Liver (tissue), 9 donors: Measurements from ENCODE around the gene DLX4. TPM values are rescaled to one million over a fixed set of nuclear protein-coding genes. Genes with fewer than 3 reads are reported as not detected.

ENCODE experiments used
- DNase-seq: peaks from one replicate; pipeline ENCODE4 v3.0.0-alpha.2; 2017; ENCODE audit warnings: low spot score
- H3K27ac ChIP-seq, 2 donors: one replicate each; pipeline ENCODE4 v1.7.0; 2013; ENCODE audit warnings: inconsistent platforms in 2 of 2, low read length in 2 of 2, control low read depth in 1 of 2, low read depth in 1 of 2, mild to moderate bottlenecking in 1 of 2
- H3K27me3 ChIP-seq, 4 donors: one replicate each; pipeline versions ENCODE4 v1.6.1 to v1.7.0; 2013; ENCODE audit warnings: low read length in 3 of 4, inconsistent platforms in 1 of 4, mild to moderate bottlenecking in 1 of 4, moderate library complexity in 1 of 4; ENCODE audit not compliant: control insufficient read depth in 4 of 4, insufficient read depth in 4 of 4
- H3K36me3 ChIP-seq, 4 donors: one replicate each; pipeline versions ENCODE4 v1.6.1 to v1.7.0; 2013; ENCODE audit warnings: low read length in 3 of 4, mild to moderate bottlenecking in 3 of 4, low read depth in 1 of 4, moderate library complexity in 1 of 4; ENCODE audit not compliant: control insufficient read depth in 4 of 4, insufficient read depth in 3 of 4
- H3K4me1 ChIP-seq, 4 donors: one replicate each; pipeline versions ENCODE4 v1.6.1 to v1.7.0; 2013; ENCODE audit warnings: low read length in 3 of 4, mild to moderate bottlenecking in 3 of 4, moderate library complexity in 1 of 4; ENCODE audit not compliant: control insufficient read depth in 4 of 4, insufficient read depth in 4 of 4
- H3K4me3 ChIP-seq, 3 donors: one replicate each; pipeline versions ENCODE4 v1.6.1 to v1.7.0; 2013; ENCODE audit warnings: low read length in 3 of 3, control low read depth in 1 of 3, low read depth in 1 of 3, mild to moderate bottlenecking in 1 of 3
- H3K9ac ChIP-seq, 2 donors: one replicate each; pipeline ENCODE4 v1.7.0; 2013; ENCODE audit warnings: low read length in 2 of 2, mild to moderate bottlenecking in 2 of 2, moderate library complexity in 2 of 2, control low read depth in 1 of 2, low read depth in 1 of 2
- H3K9me3 ChIP-seq, 4 donors: one replicate each; pipeline versions ENCODE4 v1.6.1 to v1.7.0; 2013; ENCODE audit warnings: low read length in 3 of 4; ENCODE audit not compliant: control insufficient read depth in 4 of 4
- FOXA2 ChIP-seq: IDR thresholded peaks from 2 replicates; pipeline ENCODE4 v1.6.1; 2016; ENCODE audit warnings: antibody characterized with exemption
- GABPA ChIP-seq, 2 donors: IDR thresholded peaks in 1 of 2; conservative IDR thresholded peaks in 1 of 2; 2 replicates each; pipeline ENCODE4 v1.6.1; 2016; ENCODE audit warnings: antibody characterized with exemption in 2 of 2, mild to moderate bottlenecking in 1 of 2, moderate library complexity in 1 of 2
- HNF4A ChIP-seq, 2 donors: conservative IDR thresholded peaks; 2 replicates each; pipeline ENCODE4 v1.6.1; 2016; ENCODE audit warnings: antibody characterized with exemption in 2 of 2, mild to moderate bottlenecking in 2 of 2
- HNF4G ChIP-seq: IDR thresholded peaks from 2 replicates; pipeline ENCODE4 v1.6.1; 2016; ENCODE audit warnings: antibody characterized with exemption
- JUND ChIP-seq, 2 donors: IDR thresholded peaks; 2 replicates each; pipeline ENCODE4 v1.6.1; 2016; ENCODE audit warnings: antibody characterized with exemption in 2 of 2
- MAX ChIP-seq: IDR thresholded peaks from 2 replicates; pipeline ENCODE4 v1.6.1; 2016; ENCODE audit warnings: antibody characterized with exemption
- NR2F2 ChIP-seq: IDR thresholded peaks from 2 replicates; pipeline ENCODE4 v1.6.1; 2016; ENCODE audit warnings: antibody characterized with exemption
- RAD21 ChIP-seq, 2 donors: IDR thresholded peaks; 2 replicates each; pipeline ENCODE4 v1.6.1; 2016; ENCODE audit warnings: antibody characterized with exemption in 2 of 2, mild to moderate bottlenecking in 2 of 2
- RXRA ChIP-seq, 2 donors: IDR thresholded peaks; 2 replicates each; pipeline ENCODE4 v1.6.1; 2017 to 2018; ENCODE audit warnings: antibody characterized with exemption in 2 of 2, mild to moderate bottlenecking in 1 of 2
- SP1 ChIP-seq: IDR thresholded peaks from 2 replicates; pipeline ENCODE4 v1.6.1; 2018; ENCODE audit warnings: antibody characterized with exemption, mild to moderate bottlenecking
- TAF1 ChIP-seq: conservative IDR thresholded peaks from 2 replicates; pipeline ENCODE4 v1.6.1; 2016; ENCODE audit warnings: antibody characterized with exemption, mild to moderate bottlenecking
- YY1 ChIP-seq: IDR thresholded peaks from 2 replicates; pipeline ENCODE4 v1.6.1; 2016; ENCODE audit warnings: antibody characterized with exemption, mild to moderate bottlenecking
- WGBS: extraction: QIAGEN DNeasy Blood & Tissue Kit; methylation state at CpG from one replicate; pipeline ENCODE4 v1.1.7; 2013; 5-methylcytosine and 5-hydroxymethylcytosine counted together
- polyA plus RNA-seq, 2 donors: library from polyadenylated mRNA; stranded (reverse) in 1 of 2; unstranded in 1 of 2; fragments of 200-250 nt in 1 of 2; fragments of >200 nt in 1 of 2; fragmentation: Nextera tagmentation in 1 of 2; extraction: Ambion mirVana in 1 of 2; gene quantifications; one replicate each; pipeline versions ENCODE4 v1.2.1 to v1.2.3, GENCODE V29; 2013 to 2015
- total RNA-seq, 2 donors: library from RNA; depleted of rRNA; stranded (reverse); fragments of >200 nt; gene quantifications; one replicate each; pipeline ENCODE4 v1.2.3, GENCODE V29; 2014
- TF ChIP-seq, protein P1 (sequence below): fragments of 150-350 bp; IDR thresholded peaks from 2 replicates; pipeline ENCODE4 v1.5.1; 2017; ENCODE audit warnings: improper control_type of control experiment, low read depth, low read length; ENCODE audit not compliant: missing input control
- TF ChIP-seq, protein P2 (sequence below): IDR thresholded peaks from 2 replicates; pipeline ENCODE4 v1.6.1; 2016; ENCODE audit warnings: antibody characterized with exemption
- donor health status: healthy.
- donor health status: healthy.
- donor health status: healthy.
- donor health status: healthy.
- donor health status: healthy.

DLX4 gene
- total and polyA plus RNA-seq, 4 donors, result not detected

DNA sequence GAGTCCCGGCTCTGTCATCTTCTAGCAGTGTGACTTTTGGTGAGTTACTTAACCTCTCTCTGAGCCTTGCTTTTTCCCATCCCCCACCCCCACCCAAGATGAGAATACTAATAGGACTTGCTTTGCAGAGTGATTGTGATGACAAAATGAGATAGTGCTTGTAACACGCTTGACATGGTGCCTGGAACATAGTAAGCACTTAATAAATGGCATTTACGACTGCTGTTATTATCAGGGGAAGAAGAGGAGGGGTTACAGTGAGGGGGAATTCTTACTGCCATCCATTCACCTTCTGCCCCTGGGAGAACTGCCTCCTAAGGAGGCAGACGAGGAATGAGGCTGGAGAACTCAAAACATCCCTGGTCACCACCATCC lies 7.8 kb downstream of the DLX4 start:
- H3K9ac ChIP-seq, result no peak overlapping the region
- DNase-seq, result no peak
- H3K9me3 ChIP-seq, result no peaks in the 10 kb centered on the region
- no peak overlapping the region for H3K4me3 ChIP-seq
- WGBS, result 66% methylated on average over 4 of the region's 4 CpGs
- peaks cover 0 to 7% (median 6%) of the 10 kb centered on the region in 4 donors for H3K27me3 ChIP-seq
- peaks cover 0 to 8% (median 1%) of the 10 kb centered on the region in 4 donors for H3K4me1 ChIP-seq
- TF ChIP-seq FOXA2 (no peak), HNF4A (conservative IDR thresholded peaks at IDR 0.05) (no peak), YY1 (no peak), NR2F2 (no peak), RXRA (IDR thresholded peaks at IDR 0.05) (no peak), RAD21 (IDR thresholded peaks at IDR 0.05) (no peak), MAX (no peak), GABPA (IDR thresholded peaks at IDR 0.05 in 1 of 2, conservative IDR thresholded peaks at IDR 0.05 in 1 of 2) (no peak)
- TF ChIP-seq, protein P1, sequence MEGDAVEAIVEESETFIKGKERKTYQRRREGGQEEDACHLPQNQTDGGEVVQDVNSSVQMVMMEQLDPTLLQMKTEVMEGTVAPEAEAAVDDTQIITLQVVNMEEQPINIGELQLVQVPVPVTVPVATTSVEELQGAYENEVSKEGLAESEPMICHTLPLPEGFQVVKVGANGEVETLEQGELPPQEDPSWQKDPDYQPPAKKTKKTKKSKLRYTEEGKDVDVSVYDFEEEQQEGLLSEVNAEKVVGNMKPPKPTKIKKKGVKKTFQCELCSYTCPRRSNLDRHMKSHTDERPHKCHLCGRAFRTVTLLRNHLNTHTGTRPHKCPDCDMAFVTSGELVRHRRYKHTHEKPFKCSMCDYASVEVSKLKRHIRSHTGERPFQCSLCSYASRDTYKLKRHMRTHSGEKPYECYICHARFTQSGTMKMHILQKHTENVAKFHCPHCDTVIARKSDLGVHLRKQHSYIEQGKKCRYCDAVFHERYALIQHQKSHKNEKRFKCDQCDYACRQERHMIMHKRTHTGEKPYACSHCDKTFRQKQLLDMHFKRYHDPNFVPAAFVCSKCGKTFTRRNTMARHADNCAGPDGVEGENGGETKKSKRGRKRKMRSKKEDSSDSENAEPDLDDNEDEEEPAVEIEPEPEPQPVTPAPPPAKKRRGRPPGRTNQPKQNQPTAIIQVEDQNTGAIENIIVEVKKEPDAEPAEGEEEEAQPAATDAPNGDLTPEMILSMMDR, result no peak
- TF ChIP-seq, protein P2, sequence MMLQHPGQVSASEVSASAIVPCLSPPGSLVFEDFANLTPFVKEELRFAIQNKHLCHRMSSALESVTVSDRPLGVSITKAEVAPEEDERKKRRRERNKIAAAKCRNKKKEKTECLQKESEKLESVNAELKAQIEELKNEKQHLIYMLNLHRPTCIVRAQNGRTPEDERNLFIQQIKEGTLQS, result no peak
- H3K36me3 ChIP-seq, result no peaks in the 10 kb centered on the region
- H3K27ac ChIP-seq, result no peak overlapping the region

GRCh38 chr17:49977463-49978389 lies 8.7 kb downstream of the DLX4 start:
- Histone ChIP-seq H3K36me3 (no peaks in the 10 kb centered on the region), H3K9me3 (no peaks in the 10 kb centered on the region), H3K4me1 (peaks cover 0 to under 1% (median 0%) of the 10 kb centered on the region in 4 donors), H3K4me3 (no peak overlapping the region), H3K9ac (no peak overlapping the region), H3K27ac (no peak overlapping the region), H3K27me3 (peaks cover 0 to 7% (median 3%) of the 10 kb centered on the region in 4 donors)
- 55% methylated on average over 7 of the region's 7 CpGs for WGBS
- no peak for TF ChIP-seq HNF4A (conservative IDR thresholded peaks at IDR 0.05)
- no peak for TF ChIP-seq HNF4G
- DNase-seq, result no peak

DNA sequence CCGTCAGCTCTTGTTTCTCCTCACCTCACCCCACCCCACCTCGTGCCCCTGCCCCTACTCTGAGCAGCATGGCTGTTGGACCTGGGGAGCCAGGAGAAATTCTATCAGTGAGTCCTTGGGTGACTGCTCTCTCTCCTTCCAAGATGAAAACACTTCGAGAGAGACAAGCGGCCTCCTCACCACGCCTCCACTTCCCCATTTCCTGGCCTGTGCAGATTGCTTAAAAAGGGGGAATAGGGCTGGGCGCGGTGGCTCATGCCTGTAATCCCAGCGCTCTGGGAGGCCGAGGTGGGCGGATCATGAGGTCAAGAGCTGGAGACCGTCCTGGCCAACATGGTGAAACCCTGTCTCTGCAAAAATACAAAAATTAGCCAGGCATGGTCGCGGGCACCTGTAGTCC lies 9.5 kb downstream of the DLX4 start:
- Histone ChIP-seq H3K4me3 (no peak overlapping the region), H3K27me3 (peaks cover 0 to 7% (median 3%) of the 10 kb centered on the region in 4 donors), H3K36me3 (no peaks in the 10 kb centered on the region), H3K4me1 (no peaks in the 10 kb centered on the region), H3K9ac (no peak overlapping the region), H3K27ac (no peak overlapping the region), H3K9me3 (no peaks in the 10 kb centered on the region)
- no peak for DNase-seq
- 55% methylated on average over 13 of the region's 13 CpGs for WGBS
- TF ChIP-seq YY1, result no peak
- TF ChIP-seq TAF1, result no peak
- no peak for TF ChIP-seq JUND (IDR thresholded peaks at IDR 0.05)
- no peak for TF ChIP-seq RAD21 (IDR thresholded peaks at IDR 0.05)
- no peak for TF ChIP-seq SP1
- TF ChIP-seq, protein P1, result no peak
- TF ChIP-seq, protein P2, result no peak
- no peak for TF ChIP-seq MAX
- no peak for TF ChIP-seq FOXA2
